Suppressor macrophage (primary cell): Measurements from ENCODE around the gene GON7.
"Not testable (repeated sequence)": the region's sequence is repeated elsewhere in the genome, so short reads cannot be mapped to it uniquely, and the experiment has no call there.

ENCODE experiments used
- DNase-seq, 4 experiments: peaks; one replicate each; pipeline ENCODE4 v3.0.0-alpha.2; 2020 to 2022

GON7 gene

DNA sequence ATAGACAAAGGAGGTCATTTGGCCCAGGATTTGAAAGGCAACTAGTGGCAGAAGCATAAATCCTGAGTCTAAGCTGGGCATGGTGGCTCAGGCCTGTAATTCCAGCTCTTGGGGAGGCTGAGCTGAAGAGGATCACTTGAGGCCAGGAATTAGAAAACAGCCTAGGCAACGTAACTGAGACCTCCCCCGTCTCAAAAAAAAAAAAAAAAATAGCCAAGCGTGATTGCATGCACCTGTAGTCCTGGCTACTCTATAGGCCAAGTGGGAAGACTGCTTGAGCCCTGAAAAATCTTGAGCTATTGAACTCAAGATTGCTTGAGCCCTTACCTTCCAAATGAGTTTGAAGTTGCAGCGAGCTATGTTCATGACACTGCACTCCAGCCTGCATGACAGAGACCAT is 7.8 kb downstream of the GON7 start:
- DNase-seq, result no peak

DNA sequence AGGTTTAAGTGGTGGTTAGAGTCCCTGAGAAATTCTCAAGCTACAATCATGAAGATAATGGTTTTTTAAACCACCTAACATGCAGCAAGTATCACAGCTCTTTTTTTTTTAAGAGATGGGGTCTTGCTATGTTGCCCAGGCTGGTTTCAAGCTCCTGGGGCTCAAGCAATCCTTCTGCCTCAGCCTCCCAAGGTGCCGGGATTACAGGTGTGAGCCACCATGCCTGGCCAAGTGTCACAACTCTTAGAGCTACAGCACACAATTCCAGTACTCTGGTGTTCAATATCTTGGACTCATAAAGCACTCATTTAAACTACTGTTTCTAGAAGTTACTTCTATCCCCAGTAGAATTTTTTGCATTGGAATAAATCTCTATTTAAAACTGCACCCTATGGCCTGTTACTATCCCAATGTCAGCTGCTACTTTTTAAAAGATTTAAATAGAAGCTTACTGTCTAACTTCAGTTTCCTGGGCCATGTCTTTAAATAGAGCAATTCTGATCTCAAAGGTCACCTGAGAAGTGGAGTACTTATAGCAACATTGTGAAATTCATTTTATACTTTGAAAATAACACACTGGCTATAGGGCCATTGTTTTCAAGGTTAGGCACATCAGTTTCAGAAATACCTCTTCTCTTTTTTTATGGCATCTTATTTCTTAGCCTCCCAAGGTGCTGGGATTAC is 11.4 kb downstream of the GON7 start:
- peak in 1 of 4 experiments; percentile 29 for DNase-seq

DNA sequence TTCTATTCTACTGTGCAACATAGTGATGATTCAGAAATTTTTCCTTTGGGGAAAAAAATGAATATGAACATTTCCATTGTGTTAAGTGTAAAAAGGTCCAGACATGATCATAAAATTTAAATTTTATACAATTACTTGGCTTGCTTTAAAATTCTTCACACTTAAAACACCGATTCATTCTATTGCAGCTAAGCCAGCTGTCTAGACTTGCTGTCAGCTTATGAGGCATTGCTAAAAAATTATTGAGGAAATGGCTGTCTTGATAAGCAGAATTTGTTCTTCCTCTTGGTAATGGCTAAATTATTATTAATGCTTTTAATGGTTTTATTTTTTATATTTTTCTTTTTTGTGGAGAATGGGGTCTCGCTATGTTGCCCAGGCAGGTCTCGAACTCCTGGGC is 19.9 kb downstream of the GON7 start:
- DNase-seq, result peak in 2 of 4 experiments; percentile 41 to 55

DNA sequence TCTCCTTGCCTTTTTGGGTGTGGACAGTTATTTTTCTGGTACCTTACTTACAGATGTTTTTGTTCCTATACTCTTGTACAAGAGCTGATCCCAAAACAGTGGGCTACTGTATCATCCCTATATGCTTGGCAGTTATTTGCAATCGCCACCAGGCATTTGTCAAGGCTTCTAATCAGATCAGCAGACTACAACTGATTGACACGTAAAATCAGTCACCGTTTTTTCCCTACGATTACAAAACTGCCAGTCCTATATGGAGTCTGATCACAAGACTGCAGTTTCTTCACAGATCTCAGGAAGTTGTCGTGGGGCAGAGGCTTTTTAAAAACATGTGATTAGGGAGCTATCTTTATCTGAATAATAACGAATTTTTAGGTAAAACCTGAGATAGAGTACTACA is 20.4 kb downstream of the GON7 start:
- DNase-seq, result peak; percentile 83 to 96 (median 92)

DNA sequence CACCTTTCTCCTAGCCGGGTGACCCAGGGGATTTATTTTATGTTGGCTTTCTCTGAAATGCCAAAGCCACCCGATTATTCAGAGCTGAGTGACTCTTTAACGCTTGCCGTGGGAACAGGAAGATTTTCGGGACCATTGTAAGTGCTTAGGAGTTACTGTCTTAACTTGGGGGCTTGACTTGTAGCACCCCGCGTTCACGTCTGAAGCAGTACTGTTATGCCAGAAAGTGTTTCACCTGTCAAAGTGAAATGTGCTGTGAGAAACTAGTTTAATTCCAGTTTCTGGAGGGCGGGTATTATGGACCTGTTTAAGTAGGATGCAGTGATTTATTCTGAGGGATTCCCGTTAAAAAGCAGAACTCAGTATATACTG is 21.5 kb downstream of the GON7 start:
- DNase-seq, result no peak

DNA sequence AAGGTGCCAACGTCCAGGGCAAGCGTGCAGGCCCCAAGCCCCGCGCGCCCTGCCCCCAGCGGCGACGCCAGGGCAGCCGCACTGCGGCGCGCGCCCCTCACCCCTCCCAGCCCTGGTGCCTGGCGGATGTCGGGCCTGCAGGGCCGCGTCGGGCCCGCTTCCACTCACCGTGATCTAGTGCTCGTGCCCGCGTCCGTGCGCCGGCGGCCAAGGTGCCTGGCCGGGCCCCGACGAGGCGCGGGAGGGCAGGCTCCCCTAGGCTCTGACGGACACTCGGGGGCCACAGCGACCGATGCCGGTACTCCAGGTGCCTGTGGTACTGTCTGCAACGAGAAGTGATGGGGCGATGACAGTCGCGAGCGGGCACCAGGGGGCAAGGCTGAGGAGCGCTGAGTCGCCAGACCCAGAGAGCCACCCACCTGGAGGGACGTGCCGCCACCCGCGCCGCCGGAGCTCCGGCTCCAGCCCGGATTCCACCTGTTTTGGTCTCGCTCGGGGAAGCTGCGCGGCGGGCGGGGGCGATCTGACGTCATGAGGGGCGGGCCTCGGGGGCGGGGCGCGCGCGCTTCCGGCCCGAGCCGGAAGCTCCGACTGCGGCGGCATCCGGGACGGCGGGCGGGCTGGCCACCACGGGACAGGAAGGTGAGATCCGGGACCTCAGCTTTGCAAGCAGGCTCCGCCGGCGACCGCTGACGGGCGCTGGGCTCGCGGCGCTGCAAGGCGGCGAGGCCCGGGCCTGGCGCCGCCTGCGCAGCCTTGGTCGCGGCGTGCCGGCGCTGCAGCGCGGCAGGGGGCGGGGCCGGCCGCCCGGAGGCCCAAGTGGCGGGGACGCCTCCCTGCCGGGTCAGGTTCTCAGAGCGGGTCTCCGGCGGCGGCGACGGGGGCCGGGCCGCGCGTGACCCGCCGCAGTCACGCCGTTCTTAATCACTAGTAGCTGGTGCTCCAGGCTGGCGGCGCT is 22.2 kb downstream of the GON7 start, which contains the start of the genes LYSET and MOAP1:
TSS of gene LYSET (plus strand) at position 927 of the 958 bp plus-strand sequence. CDS start 89 bp downstream, outside the sequence.
TSS of gene MOAP1 (minus strand) at position 507 of the 958 bp plus-strand sequence. CDS start 655 bp downstream, outside the sequence.
- DNase-seq, result peak; percentile 95 to 97 (median 96)

DNA sequence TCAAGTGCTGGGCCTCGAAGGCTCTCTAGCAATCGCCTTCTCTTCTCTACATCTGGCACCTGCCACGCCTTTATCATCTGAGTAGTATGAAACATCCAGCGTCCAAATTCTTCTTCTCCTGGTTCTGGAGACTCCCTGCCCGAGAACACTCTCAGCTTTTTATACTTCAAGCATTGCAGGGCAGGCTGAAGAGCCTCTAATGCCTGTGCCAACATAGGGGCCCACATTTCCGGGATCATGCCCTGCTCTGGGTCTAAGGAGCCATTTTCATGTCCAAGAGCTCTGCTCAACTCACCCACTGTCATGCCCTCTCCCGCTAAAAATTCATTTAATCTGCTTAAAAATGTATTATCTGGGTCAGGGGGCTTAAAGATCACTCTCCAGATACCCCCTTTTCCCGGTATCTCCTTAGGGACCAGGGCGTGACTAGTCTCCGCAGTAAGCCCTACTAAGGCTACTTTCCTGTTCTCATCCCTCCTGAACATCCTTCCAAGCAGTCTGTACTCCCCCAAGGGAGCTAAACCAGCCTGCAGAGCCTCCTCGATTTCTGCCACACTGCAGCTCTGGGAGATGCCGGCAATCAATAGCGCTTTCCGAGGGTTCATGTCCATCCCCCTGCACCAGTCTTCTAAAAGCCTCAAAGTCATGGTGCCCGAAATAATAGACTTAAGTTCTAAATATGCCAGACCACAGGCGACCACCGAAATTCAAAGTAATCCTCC is 23.1 kb downstream of the GON7 start:
- no peak for DNase-seq

DNA sequence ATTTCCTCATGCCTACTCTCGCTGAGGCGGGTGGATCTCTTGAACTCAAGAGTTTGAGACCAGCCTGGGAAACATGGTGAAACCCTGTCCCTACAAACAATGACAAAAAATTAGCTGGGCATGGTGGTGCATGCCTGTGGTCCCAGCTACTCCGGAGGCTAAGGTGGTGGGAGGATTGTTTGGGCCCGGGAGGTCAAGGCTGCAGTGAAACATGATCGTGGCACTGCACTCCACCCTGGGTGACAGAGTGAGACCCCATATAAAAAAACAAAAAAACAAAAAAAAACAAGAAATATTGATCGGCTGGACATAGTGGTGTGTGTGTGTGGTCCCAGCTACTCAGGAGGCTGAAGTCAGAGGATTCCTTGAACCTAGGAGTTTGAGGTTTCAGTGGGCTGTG is 31.4 kb downstream of the GON7 start:
- DNase-seq, result no peak

DNA sequence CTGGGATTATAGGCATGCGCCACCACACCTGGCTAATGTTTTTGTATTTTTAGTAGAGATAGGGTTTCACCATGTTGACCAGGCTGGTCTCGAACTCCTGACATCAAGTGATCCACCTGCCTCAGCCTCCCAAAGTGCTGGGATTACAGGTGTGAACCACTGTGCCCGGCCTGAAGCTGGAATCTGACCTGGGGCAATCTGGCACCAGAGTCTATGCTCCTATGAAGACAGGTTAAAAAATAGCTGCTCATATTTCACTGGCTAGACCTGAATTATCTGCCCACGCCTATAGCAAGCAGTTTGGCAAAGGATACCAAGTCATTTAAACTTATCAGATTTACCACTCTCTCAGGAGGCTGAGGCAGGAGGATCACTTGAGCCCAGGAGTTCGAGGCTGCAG is 32.1 kb downstream of the GON7 start:
- not testable (repeated sequence) for DNase-seq

DNA sequence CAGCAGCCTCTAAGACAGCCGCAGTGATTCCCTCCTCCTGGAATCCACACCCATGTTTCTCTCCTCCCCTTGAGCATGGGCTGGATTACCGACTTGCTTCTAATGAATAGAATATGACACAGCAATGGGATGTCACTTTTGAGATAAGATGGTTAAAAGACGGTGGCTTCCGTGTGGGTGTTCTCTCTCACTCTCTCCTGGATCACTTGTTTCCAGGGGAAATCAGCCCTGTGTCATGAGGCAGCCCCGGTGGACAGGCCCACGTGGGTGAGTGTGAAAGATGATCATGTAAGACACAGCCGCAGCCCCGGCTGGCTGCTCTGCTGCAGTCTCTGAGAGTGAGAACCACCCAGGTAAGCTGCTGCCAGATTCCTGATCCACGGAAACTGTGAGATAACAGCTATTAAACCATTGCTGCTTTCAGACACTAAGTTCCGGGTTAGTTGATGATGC is 32.9 kb downstream of the GON7 start:
- no peak for DNase-seq

DNA sequence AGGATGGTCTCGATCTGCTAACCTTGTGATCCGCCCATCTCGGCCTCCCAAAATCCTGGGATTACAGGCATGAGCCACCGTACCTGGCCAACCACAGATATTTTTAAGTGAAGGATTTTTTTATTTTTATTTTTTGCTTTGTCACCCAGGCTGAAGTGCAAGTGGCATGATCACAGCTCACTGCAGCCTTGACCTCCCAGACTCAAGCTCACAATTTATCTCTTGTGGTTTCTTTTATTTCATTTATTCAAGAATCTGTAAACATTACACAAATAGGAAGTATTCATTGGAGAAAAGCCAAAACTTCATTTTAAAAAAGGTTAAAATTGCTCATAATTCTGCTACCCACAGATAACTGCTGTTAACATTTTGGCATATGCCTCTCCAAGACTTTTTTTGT is 35.5 kb downstream of the GON7 start:
- no peak for DNase-seq

DNA sequence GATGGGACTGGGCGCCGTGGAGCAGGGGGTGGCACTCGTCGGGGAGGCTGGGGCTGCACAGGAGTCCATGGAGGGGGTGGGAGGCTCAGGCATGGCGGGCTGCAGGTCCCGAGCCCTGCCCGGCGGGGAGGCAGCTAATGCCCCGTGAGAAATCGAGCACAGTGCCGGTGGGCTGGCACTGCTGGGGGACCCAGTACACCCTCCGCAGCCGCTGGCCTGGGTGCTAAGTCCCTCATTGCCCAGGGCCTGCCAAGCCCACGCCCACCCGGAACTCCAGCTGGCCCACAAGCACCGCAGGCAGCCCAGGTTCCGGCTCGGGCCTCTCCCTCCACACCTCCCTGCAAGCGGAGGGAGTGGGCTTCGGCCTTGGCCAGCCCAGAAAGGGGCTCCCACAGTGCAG is 36.7 kb downstream of the GON7 start:
- DNase-seq, result not testable (repeated sequence)

DNA sequence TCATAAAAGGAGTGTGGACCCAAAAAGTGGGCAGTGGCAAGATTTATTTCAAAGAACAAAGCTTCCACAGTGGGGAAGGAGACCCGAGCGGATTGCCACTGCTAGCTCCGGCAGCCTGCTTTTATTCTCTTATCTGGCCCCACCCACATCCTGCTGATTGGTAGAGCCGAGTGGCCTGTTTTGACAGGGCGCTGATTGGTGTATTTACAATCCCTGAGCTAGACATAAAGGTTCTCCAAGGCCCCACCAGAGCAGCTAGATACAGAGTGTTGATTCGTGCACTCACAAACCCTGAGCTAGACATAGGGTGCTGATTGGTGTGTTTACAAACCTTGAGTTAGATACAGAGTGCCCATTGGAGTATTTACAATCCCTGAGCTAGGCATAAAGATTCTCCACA is 37.2 kb downstream of the GON7 start:
- DNase-seq, result not testable (repeated sequence)

DNA sequence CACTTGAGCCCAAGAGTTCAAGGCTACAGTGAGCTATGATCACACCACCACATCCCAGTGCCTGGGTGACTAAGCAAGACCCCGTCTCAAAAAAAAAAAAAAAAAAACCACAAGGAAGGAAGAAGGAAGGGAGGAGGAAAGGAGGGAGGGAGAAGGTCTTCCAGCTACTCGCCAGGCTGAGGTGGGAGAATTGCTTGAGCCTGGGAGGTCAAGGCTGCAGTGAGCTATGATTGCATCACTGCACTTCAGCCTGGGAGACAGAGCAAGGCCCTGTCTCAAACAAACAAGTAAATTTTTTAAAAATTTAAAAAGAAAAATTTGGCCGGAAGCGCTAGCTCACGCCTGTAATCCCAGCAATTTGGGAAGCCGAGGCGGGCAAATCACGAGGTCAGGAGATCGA is 38.3 kb downstream of the GON7 start:
- not testable (repeated sequence) for DNase-seq

DNA sequence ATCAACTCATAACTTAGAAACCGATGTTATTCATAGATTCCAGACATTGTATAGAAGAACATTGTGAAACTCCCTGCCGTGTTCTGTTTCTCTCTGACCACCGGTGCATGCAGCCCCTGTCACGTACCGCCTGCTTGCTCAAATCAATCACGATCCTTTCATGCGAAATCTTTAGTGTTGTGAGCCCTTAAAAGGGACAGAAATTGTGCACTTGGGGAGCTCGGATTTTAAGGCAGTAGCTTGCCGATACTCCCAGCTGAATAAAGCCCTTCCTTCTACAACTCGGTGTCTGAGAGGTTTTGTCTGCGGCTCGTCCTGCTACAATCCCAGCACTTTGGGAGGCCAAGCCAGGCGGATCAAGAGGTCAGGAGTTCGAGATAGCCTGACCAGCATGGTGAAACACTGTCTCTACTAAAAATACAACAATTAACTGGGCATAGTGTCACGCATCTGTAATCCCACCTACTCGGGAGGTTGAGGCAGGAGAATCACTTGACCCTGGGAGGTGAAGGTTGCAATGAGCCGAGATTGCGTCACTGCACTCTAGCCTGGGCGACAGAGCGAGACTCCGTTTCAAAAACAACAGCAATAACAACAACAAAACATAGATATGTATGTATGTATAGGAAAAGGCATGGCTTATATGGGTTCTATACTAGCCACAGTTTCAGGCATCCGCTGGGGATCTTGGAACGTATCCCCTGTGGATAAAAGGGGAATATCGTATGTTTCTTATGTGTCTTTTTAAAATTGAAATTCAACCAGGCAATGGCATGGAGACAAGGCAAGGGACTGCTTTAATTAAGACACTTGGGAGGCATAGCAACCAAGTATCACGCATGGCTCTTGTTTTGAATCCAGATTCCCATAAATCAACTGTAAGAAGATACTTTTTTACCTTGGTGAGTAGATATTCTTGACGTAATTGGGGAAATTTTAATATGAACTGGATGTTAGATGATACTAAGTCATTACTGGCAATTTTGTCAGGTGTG is 41.3 kb downstream of the GON7 start:
- DNase-seq, result not testable (repeated sequence)

DNA sequence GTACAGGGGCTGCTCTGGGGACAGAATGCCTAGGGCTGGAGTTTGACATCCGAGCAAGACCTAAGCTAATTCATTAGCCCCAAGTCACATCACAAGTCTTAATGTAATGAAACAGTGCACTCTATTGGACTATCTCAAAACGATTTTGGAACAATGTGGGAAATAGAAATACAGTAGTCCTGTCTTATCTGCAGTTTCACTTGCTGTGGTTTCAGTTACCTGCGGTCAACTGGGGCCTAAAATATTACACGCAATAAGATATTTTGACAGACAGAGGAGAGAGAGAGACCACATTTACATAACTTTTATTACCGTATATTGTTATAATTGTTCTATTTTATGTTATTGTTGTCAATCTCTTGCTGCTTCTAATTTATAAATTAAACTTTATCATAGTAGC is 43.3 kb downstream of the GON7 start:
- DNase-seq, result no peak

DNA sequence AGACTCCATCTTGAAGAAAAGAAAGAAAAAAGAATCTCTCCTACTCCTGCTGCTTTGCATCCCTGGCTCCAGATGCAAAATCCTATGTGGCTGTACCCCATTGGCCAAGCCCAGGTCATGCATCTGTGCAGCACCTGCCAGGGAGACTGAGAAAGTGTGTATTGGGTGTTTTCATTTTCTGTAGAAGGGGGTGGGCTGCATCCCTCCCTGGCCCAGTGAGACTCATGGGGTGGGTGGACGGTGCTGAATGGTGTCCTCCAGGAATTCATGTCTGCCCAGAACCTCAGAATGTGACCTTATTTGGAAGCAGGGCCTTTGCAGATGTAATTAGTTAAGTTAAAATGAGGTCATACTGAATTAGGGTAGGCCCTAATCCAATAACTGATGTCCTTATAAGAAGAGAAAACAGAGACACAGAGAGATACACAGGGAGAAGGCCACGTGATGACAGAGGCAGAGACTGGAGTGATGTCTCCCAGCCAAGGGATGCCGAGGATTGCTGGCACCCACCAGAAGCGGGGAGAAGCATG is 45.4 kb downstream of the GON7 start:
- DNase-seq, result no peak

DNA sequence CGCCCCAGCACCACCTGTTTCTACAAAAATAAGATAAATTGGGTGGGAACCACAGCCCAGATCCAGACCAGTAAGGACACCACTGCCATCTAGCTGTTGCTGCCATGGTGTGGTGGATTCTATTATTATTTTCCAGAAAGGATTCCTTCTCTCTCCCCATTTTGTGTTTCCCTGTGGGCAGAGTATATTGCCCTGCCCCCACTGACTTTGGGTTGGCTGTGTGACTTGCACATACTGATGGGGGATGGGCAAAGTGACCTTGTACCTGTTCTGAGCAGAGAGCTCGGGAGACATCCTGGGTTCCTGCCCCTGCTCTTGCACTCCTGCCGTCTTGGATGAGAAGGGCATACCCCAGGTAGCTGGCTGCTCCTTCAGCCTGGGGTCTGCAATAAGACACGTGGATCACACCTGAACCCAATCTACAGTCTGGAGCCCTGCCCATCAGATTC is 46.5 kb downstream of the GON7 start:
- DNase-seq, result peak in 3 of 4 experiments; percentile 38 to 50 (median 49)

DNA sequence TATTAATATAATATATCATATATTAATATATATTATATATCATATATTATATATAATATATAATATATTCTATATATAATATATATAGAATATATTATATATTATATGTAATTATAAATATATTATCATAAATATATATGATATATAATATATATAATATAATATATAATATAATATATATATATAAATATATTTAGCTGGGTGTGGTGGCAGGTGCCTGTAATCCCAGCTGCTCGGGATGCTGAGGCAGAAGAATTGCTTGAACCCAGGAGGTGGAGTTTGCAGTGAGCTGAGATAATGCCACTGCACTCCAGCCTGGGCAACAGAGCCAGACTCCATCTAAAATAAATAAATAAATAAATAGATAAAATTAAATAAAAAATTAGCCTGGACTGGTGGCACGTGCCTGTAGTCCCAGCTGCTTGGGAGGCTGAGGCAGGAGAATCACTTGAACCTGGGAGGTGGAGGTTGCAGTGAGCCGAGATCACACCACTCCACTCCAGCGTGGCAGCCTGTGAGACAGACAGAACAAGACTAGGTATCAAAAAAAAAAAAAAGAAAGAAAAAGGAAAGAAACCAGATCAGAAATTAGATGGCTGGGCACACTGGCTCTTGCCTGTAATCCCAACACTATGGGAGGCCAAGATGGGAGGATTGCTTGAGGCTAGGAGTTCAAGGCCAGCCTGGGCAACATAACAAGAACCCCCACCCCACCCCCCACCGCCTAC is 47.1 kb downstream of the GON7 start:
- DNase-seq, result not testable (repeated sequence)

DNA sequence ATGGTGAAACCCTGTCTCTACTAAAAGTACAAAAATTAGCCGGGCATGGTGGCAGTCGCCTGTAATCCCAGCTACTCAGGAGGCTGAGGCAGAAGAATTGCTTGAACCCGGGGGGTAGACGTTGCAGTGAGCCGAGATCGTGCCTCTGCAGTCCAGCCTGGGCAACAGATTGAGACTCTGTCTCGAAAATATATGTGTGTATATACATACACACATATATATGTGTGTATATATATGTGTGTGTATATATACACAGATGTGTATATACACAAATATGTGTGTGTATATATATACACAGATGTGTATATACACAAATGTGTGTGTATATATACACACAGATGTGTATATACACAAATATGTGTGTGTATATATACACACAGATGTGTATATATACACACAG is 48.5 kb downstream of the GON7 start:
- not testable (repeated sequence) for DNase-seq
